HepG2 (cell line): ENCODE data around the gene PAXIP1. TPM values are rescaled to one million over a fixed set of nuclear protein-coding genes. Genes with fewer than 3 reads are reported as not detected.

ENCODE experiments used
- GLI4 ChIP-seq: sonication (generic); formaldehyde crosslinking; IDR thresholded peaks from 2 replicates; pipeline ENCODE4 v1.5.1; 2020; ENCODE audit warnings: missing genetic modification reagents, mild to moderate bottlenecking, moderate library complexity, borderline replicate concordance
- KDM3A ChIP-seq: IDR thresholded peaks from 2 replicates; pipeline ENCODE4 v1.6.1; 2018; ENCODE audit warnings: low read depth, missing compliant biosample characterization
- PPARG ChIP-seq: conservative IDR thresholded peaks from 2 replicates; pipeline ENCODE4 v1.6.1; 2016; ENCODE audit warnings: missing biosample characterization, missing genetic modification reagents
- RNF2 ChIP-seq: fragments of 450-650 bp; conservative IDR thresholded peaks from 2 replicates; pipeline ENCODE4 v1.6.1; 2016; ENCODE audit warnings: low read depth
- ZFP41 ChIP-seq: sonication (generic); formaldehyde crosslinking; IDR thresholded peaks from 2 replicates; pipeline ENCODE4 v1.4.0; 2020; ENCODE audit warnings: mild to moderate bottlenecking, missing genetic modification reagents, borderline replicate concordance
- ZKSCAN8 ChIP-seq: IDR thresholded peaks from 2 replicates; pipeline ENCODE4 v1.6.1; 2016; ENCODE audit warnings: borderline replicate concordance, missing genetic modification reagents, missing compliant biosample characterization
- ZNF20 ChIP-seq: sonication (generic); formaldehyde crosslinking; IDR thresholded peaks from 2 replicates; pipeline ENCODE4 v1.4.0; 2020; ENCODE audit warnings: mild to moderate bottlenecking, moderate library complexity, missing genetic modification reagents
- ZNF335 ChIP-seq: sonication (generic); formaldehyde crosslinking; IDR thresholded peaks from 2 replicates; pipeline ENCODE4 v1.4.0; 2020; ENCODE audit warnings: missing genetic modification reagents
- ZNF33B ChIP-seq: sonication (generic); formaldehyde crosslinking; IDR thresholded peaks from 2 replicates; pipeline ENCODE4 v1.5.1; 2020; ENCODE audit warnings: mild to moderate bottlenecking, missing genetic modification reagents
- ZNF563 ChIP-seq: sonication (generic); formaldehyde crosslinking; IDR thresholded peaks from 2 replicates; pipeline ENCODE4 v1.8.0; 2022; ENCODE audit warnings: mild to moderate bottlenecking, moderate library complexity, missing genetic modification reagents
- ZNF614 ChIP-seq: IDR thresholded peaks from 2 replicates; pipeline ENCODE4 v1.6.1; 2018; ENCODE audit warnings: missing biosample characterization, missing genetic modification reagents, inconsistent platforms, borderline replicate concordance
- ZNF703 ChIP-seq: sonication (generic); formaldehyde crosslinking; IDR thresholded peaks from 2 replicates; pipeline ENCODE4 v1.5.1; 2020; ENCODE audit warnings: missing genetic modification reagents, mild to moderate bottlenecking, moderate library complexity, borderline replicate concordance
- ZNF775 ChIP-seq: sonication (generic); formaldehyde crosslinking; IDR thresholded peaks from 2 replicates; pipeline ENCODE4 v1.4.0; 2020; ENCODE audit warnings: missing genetic modification reagents, mild to moderate bottlenecking, moderate library complexity, borderline replicate concordance
- ZNF792 ChIP-seq: IDR thresholded peaks from 2 replicates; pipeline ENCODE4 v1.6.1; 2016
- polyA plus RNA-seq, 8 experiments: library from polyadenylated mRNA; depleted of rRNA in 3 of 8; stranded (reverse) in 7 of 8; unstranded in 1 of 8; fragments of >200 nt; fragmentation: Illumina TruSeq in 4 of 8; extraction: Trizol in 4 of 8; gene quantifications; 2 replicates each; pipeline versions ENCODE4 v1.2.1 to v1.2.3, GENCODE V29; 2011 to 2016; ENCODE audit warnings: low read depth in 4 of 8, missing spikeins in 1 of 8, mixed read lengths in 1 of 8; ENCODE audit not compliant: insufficient read depth in 1 of 8
- total RNA-seq, 5 experiments: library from RNA; depleted of rRNA; stranded (reverse); fragments of >200 nt; fragmentation: Illumina TruSeq; extraction: Trizol; gene quantifications; 2 replicates each; pipeline ENCODE4 v1.2.3, GENCODE V29; 2016; ENCODE audit warnings: low read depth in 1 of 5
- TF ChIP-seq, protein P1 (sequence below): sonication (generic); formaldehyde crosslinking; IDR thresholded peaks from 2 replicates; pipeline ENCODE4 v1.4.0; 2020; ENCODE audit warnings: missing genetic modification reagents
- TF ChIP-seq, protein P2 (sequence below): IDR thresholded peaks from 2 replicates; pipeline ENCODE4 v1.6.1; 2016; ENCODE audit warnings: missing compliant biosample characterization, missing genetic modification reagents, borderline replicate concordance
- TF ChIP-seq, protein P3 (sequence below): sonication (generic); formaldehyde crosslinking; IDR thresholded peaks from 2 replicates; pipeline ENCODE4 v1.4.0; 2020; ENCODE audit warnings: missing genetic modification reagents
- TF ChIP-seq, protein P4 (sequence below): sonication (generic); formaldehyde crosslinking; IDR thresholded peaks from 2 replicates; pipeline ENCODE4 v1.4.0; 2020; ENCODE audit warnings: missing genetic modification reagents
- TF ChIP-seq, protein P5 (sequence below): fragments of 450-650 bp; IDR thresholded peaks from 2 replicates; pipeline ENCODE4 v1.6.1; 2017; ENCODE audit warnings: mild to moderate bottlenecking

Gene PAXIP1
- total and polyA plus RNA-seq, 2 of the 13 experiments (the other 11 are each of a cell fraction or from before 2014, with no cell fraction given), result 11.6 to 16.2 TPM

DNA sequence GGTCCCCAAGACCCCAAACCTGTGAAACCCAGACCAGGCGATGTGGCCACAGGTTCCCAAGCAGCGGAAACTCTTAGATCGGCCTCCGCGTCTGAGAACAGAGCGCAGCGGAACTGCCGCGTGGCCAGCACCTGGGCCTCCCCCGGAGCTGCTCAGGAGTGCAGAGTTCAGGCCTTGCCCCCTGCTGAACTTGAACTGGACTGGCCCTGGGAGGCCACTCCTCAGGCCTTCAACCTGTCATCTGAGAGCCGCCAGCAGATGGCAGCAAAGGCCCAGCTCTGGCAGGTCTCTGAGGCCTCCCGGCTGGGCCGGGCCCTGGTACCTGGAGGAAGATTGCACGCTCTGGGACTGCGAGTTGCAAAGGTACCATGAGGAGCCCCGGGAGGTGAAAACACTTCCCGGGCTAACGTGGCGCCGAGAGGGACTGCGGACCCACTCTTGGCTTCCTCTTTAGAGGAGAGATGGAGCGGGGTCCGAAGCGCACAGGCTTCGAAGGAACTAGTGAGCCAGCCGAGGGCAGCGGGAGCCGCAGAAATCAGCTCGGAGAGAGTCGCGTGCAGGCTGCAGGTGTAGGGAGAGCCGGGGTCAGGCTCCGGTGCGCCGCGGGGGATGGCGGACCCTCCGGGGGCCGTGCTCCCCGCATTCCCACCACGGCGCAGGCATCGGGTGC, 89.2 kb downstream of the PAXIP1 start (continued):
- TF ChIP-seq, protein P1, sequence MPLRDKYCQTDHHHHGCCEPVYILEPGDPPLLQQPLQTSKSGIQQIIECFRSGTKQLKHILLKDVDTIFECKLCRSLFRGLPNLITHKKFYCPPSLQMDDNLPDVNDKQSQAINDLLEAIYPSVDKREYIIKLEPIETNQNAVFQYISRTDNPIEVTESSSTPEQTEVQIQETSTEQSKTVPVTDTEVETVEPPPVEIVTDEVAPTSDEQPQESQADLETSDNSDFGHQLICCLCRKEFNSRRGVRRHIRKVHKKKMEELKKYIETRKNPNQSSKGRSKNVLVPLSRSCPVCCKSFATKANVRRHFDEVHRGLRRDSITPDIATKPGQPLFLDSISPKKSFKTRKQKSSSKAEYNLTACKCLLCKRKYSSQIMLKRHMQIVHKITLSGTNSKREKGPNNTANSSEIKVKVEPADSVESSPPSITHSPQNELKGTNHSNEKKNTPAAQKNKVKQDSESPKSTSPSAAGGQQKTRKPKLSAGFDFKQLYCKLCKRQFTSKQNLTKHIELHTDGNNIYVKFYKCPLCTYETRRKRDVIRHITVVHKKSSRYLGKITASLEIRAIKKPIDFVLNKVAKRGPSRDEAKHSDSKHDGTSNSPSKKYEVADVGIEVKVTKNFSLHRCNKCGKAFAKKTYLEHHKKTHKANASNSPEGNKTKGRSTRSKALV (CRISPR knock-in tag), result peak; percentile 66; the same call in 1 of the 2 replicates
- peak; percentile 65; the same call in 1 of the 2 replicates for TF ChIP-seq RNF2
- TF ChIP-seq, protein P2, sequence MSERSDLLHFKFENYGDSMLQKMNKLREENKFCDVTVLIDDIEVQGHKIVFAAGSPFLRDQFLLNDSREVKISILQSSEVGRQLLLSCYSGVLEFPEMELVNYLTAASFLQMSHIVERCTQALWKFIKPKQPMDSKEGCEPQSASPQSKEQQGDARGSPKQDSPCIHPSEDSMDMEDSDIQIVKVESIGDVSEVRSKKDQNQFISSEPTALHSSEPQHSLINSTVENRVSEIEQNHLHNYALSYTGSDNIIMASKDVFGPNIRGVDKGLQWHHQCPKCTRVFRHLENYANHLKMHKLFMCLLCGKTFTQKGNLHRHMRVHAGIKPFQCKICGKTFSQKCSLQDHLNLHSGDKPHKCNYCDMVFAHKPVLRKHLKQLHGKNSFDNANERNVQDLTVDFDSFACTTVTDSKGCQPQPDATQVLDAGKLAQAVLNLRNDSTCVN (CRISPR knock-in tag), result peak; percentile 69; the same call in 1 of the 2 replicates
- TF ChIP-seq ZKSCAN8 (CRISPR knock-in tag), result 0 out of 2 replicates have a peak, but pooled peaks have one; percentile 46
- TF ChIP-seq, protein P3, sequence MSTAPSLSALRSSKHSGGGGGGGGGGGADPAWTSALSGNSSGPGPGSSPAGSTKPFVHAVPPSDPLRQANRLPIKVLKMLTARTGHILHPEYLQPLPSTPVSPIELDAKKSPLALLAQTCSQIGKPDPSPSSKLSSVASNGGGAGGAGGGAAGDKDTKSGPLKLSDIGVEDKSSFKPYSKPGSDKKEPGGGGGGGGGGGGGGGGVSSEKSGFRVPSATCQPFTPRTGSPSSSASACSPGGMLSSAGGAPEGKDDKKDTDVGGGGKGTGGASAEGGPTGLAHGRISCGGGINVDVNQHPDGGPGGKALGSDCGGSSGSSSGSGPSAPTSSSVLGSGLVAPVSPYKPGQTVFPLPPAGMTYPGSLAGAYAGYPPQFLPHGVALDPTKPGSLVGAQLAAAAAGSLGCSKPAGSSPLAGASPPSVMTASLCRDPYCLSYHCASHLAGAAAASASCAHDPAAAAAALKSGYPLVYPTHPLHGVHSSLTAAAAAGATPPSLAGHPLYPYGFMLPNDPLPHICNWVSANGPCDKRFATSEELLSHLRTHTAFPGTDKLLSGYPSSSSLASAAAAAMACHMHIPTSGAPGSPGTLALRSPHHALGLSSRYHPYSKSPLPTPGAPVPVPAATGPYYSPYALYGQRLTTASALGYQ (CRISPR knock-in tag), result peak; percentile 83; the same call in 1 of the 2 replicates
- TF ChIP-seq ZNF563 (CRISPR knock-in tag), result peak; percentile 77; the same call in 1 of the 2 replicates
- TF ChIP-seq ZNF335 (CRISPR knock-in tag), result 0 out of 2 replicates have a peak, but pooled peaks have one; percentile 25
- peak; percentile 94 for TF ChIP-seq KDM3A (CRISPR knock-in tag)
- TF ChIP-seq ZNF703, result 0 out of 2 replicates have a peak, but pooled peaks have one; percentile 59
- TF ChIP-seq PPARG (CRISPR knock-in tag), result peak; percentile 70
- peak; percentile 67; the same call in 1 of the 2 replicates for TF ChIP-seq ZFP41
- TF ChIP-seq, protein P4, sequence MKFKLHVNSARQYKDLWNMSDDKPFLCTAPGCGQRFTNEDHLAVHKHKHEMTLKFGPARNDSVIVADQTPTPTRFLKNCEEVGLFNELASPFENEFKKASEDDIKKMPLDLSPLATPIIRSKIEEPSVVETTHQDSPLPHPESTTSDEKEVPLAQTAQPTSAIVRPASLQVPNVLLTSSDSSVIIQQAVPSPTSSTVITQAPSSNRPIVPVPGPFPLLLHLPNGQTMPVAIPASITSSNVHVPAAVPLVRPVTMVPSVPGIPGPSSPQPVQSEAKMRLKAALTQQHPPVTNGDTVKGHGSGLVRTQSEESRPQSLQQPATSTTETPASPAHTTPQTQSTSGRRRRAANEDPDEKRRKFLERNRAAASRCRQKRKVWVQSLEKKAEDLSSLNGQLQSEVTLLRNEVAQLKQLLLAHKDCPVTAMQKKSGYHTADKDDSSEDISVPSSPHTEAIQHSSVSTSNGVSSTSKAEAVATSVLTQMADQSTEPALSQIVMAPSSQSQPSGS (CRISPR knock-in tag), result peak; percentile 81
- TF ChIP-seq GLI4, result no peak
- TF ChIP-seq ZNF792 (CRISPR knock-in tag), result peak; percentile 69; the same call in 1 of the 2 replicates
- no peak for TF ChIP-seq ZNF775 (CRISPR knock-in tag)
- TF ChIP-seq, protein P5, sequence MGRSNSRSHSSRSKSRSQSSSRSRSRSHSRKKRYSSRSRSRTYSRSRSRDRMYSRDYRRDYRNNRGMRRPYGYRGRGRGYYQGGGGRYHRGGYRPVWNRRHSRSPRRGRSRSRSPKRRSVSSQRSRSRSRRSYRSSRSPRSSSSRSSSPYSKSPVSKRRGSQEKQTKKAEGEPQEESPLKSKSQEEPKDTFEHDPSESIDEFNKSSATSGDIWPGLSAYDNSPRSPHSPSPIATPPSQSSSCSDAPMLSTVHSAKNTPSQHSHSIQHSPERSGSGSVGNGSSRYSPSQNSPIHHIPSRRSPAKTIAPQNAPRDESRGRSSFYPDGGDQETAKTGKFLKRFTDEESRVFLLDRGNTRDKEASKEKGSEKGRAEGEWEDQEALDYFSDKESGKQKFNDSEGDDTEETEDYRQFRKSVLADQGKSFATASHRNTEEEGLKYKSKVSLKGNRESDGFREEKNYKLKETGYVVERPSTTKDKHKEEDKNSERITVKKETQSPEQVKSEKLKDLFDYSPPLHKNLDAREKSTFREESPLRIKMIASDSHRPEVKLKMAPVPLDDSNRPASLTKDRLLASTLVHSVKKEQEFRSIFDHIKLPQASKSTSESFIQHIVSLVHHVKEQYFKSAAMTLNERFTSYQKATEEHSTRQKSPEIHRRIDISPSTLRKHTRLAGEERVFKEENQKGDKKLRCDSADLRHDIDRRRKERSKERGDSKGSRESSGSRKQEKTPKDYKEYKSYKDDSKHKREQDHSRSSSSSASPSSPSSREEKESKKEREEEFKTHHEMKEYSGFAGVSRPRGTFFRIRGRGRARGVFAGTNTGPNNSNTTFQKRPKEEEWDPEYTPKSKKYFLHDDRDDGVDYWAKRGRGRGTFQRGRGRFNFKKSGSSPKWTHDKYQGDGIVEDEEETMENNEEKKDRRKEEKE, result no peak
- TF ChIP-seq ZNF614 (CRISPR knock-in tag), result peak; percentile 52; the same call in 1 of the 2 replicates
- TF ChIP-seq ZNF20 (CRISPR knock-in tag), result 0 out of 2 replicates have a peak, but pooled peaks have one; percentile 34
- TF ChIP-seq ZNF33B, result peak; percentile 83; the same call in 1 of the 2 replicates
